ENCODE data around the gene CTNNA2. TPM values are rescaled to one million over a fixed set of nuclear protein-coding genes. Genes with fewer than 3 reads are reported as not detected.

CTNNA2 gene
- total RNA-seq, 1 experiment from 2014 or later = 5.5 TPM

- Histone ChIP-seq H2BK20ac (ENCODE audit: low read depth, low read length, poor library complexity, severe bottlenecking) (no peak overlapping the region), H3K79me1 (ENCODE audit: insufficient read depth, low read depth, low read length, poor library complexity, severe bottlenecking) (no peaks in the 10 kb centered on the region), H3K14ac (ENCODE audit: insufficient read depth, low read length) (no peak overlapping the region), H2BK15ac (ENCODE audit: low read depth, low read length) (no peak overlapping the region), H2AK5ac (ENCODE audit: insufficient read length, low read length) (no peak overlapping the region), H3K27me3 (ENCODE audit: insufficient read depth, low read length) (no peaks in the 10 kb centered on the region), H2AFZ (ENCODE audit: low read length) (no peak overlapping the region), H3K4ac (ENCODE audit: low read depth, low read length) (no peak overlapping the region), H4K8ac (replicated peaks; ENCODE audit: insufficient read length, low read depth, low read length) (no peak overlapping the region), H2BK120ac (ENCODE audit: low read depth, low read length, poor library complexity, severe bottlenecking) (no peak overlapping the region), H3K27ac (ENCODE audit: insufficient read length, low read depth, low read length) (no peak overlapping the region), H3K18ac (ENCODE audit: insufficient read length, low read depth, low read length) (no peak overlapping the region), H3K9ac (ENCODE audit: extremely low read depth, insufficient read length, low read length) (no peak overlapping the region), H3K4me1 (ENCODE audit: insufficient read depth, low read length) (no peaks in the 10 kb centered on the region), H4K5ac (ENCODE audit: insufficient read length, low read depth, low read length) (no peak overlapping the region), H3K9me3 (ENCODE audit: control insufficient read depth, low read depth, low read length) (no peaks in the 10 kb centered on the region), H2BK12ac (ENCODE audit: insufficient read length, low read depth, low read length) (no peak overlapping the region), H3K23me2 (ENCODE audit: insufficient read length, low read depth, low read length, poor library complexity, severe bottlenecking) (no peaks in the 10 kb centered on the region), H4K20me1 (ENCODE audit: control insufficient read depth, insufficient read depth, insufficient read length) (no peaks in the 10 kb centered on the region), H3K23ac (ENCODE audit: insufficient read length, low read depth, low read length) (no peak overlapping the region), H3K4me2 (ENCODE audit: insufficient read depth, insufficient read length, low read length) (no peak overlapping the region), H3K56ac (ENCODE audit: insufficient read length, low read depth, low read length) (no peak overlapping the region), H3K79me2 (ENCODE audit: insufficient read depth, low read length) (no peaks in the 10 kb centered on the region), H4K91ac (ENCODE audit: insufficient read length, low read depth, low read length) (no peak overlapping the region), H3T11ph (ENCODE audit: low read length) (no peak overlapping the region), H2BK5ac (ENCODE audit: insufficient read length, low read length) (no peak overlapping the region)
- Mint-ChIP-seq H3K27ac (no peak overlapping the region), H3K9me3 (peaks cover 11 to 12% of the 10 kb centered on the region in 2 experiments; a peak in 4 of 5 replicates), H3K27me3 (ENCODE audit: low read depth) (no peaks in the 10 kb centered on the region; the same call in 1 of the 2 replicates), H3K4me1 (no peaks in the 10 kb centered on the region), H3K36me3 (ENCODE audit: insufficient read depth in 1 of 3, low read depth in 3 of 3) (peaks cover 1 to 11% (median 2%) of the 10 kb centered on the region in 3 experiments; a peak in 3 of 7 replicates), H3K4me3 (no peak overlapping the region)
- TF ChIP-seq CTCF (conservative IDR thresholded peaks at IDR 0.05) = no peak
- no peak for DNase-seq
- WGBS (ENCODE audit: extremely low coverage, insufficient read length, low lambda C conversion rate) = no CpG with 5 or more reads among the region's 2 CpGs
Observed at GRCh38 chr2:80280598-80280997, 767.7 kb downstream of the CTNNA2 start.

Measured in H9 (cell line).